Right forelimb (tissue), 1 donor: ENCODE data around the gene TMEM176A.
"Not testable (repeated sequence)": the region's sequence is repeated elsewhere in the genome, so short reads cannot be mapped to it uniquely, and the experiment has no call there.

ENCODE experiments used
- DNase-seq: peaks from one replicate; pipeline ENCODE4 v3.0.0-alpha.2; 2018

TMEM176A gene

GRCh38 chr7:150788474-150789269, 11.9 kb upstream of the TMEM176A start:
- DNase-seq = no peak

- DNase-seq = no peak
Measured at GRCh38 chr7:150790416-150791075, 10.0 kb upstream of the TMEM176A start.

GRCh38 chr7:150791304-150791703, 9.3 kb upstream of the TMEM176A start:
- no peak for DNase-seq

- DNase-seq = no peak
Measured at GRCh38 chr7:150791746-150792452, 8.7 kb upstream of the TMEM176A start.

- DNase-seq = no peak
Measured at GRCh38 chr7:150793569-150794238, 6.9 kb upstream of the TMEM176A start.

- DNase-seq = no peak
Measured at GRCh38 chr7:150797661-150798060, 2.9 kb upstream of the TMEM176A start.

GRCh38 chr7:150799156-150799555, 1.4 kb upstream of the TMEM176A start:
- DNase-seq = no peak

GRCh38 chr7:150799741-150800580, 608 bp upstream of the TMEM176A start, which contains the start of gene TMEM176B:
Gene TMEM176B (minus strand): TSS chr7:150800364. CDS start chr7:150796569, 3,795 bp downstream.
- DNase-seq = peak; percentile 69

GRCh38 chr7:150801242-150801945, 825 bp downstream of the TMEM176A start:
- DNase-seq = no peak

- DNase-seq = no peak
Measured at GRCh38 chr7:150801946-150802771, 1.6 kb downstream of the TMEM176A start.

- DNase-seq = no peak
Measured at GRCh38 chr7:150803161-150803860, 2.7 kb downstream of the TMEM176A start.

- DNase-seq = no peak
Measured at GRCh38 chr7:150804802-150805201, 4.2 kb downstream of the TMEM176A start.

- no peak for DNase-seq
Measured at GRCh38 chr7:150805864-150806263, 5.3 kb downstream of the TMEM176A start.

GRCh38 chr7:150806454-150806853, 5.9 kb downstream of the TMEM176A start:
- DNase-seq = no peak

- DNase-seq = no peak
Measured at GRCh38 chr7:150806863-150807262, 6.3 kb downstream of the TMEM176A start.

- not testable (repeated sequence) for DNase-seq
Measured at GRCh38 chr7:150807616-150808438, 7.3 kb downstream of the TMEM176A start.

- DNase-seq = no peak
Measured at GRCh38 chr7:150814328-150815001, 13.9 kb downstream of the TMEM176A start.

GRCh38 chr7:150818971-150819370, 18.4 kb downstream of the TMEM176A start:
- DNase-seq = no peak
